ENCODE data around the gene RHOJ. TPM values are rescaled to one million over a fixed set of nuclear protein-coding genes. Genes with fewer than 3 reads are reported as not detected.

RHOJ gene
- total RNA-seq, 4 donors from 2014 or later: 13.6 to 40.8 (median 25.0) TPM

- TF ChIP-seq, protein P1, sequence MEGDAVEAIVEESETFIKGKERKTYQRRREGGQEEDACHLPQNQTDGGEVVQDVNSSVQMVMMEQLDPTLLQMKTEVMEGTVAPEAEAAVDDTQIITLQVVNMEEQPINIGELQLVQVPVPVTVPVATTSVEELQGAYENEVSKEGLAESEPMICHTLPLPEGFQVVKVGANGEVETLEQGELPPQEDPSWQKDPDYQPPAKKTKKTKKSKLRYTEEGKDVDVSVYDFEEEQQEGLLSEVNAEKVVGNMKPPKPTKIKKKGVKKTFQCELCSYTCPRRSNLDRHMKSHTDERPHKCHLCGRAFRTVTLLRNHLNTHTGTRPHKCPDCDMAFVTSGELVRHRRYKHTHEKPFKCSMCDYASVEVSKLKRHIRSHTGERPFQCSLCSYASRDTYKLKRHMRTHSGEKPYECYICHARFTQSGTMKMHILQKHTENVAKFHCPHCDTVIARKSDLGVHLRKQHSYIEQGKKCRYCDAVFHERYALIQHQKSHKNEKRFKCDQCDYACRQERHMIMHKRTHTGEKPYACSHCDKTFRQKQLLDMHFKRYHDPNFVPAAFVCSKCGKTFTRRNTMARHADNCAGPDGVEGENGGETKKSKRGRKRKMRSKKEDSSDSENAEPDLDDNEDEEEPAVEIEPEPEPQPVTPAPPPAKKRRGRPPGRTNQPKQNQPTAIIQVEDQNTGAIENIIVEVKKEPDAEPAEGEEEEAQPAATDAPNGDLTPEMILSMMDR (IDR thresholded peaks at IDR 0.05): no peak
- no peak for TF ChIP-seq POLR2A (IDR thresholded peaks at IDR 0.05)
- H3K27me3 ChIP-seq: no peaks in the 10 kb centered on the region
- H3K36me3 ChIP-seq: no peaks in the 10 kb centered on the region
- H3K9me3 ChIP-seq: no peaks in the 10 kb centered on the region
- DNase-seq: no peak
- intact Hi-C loops (cut with DNase I; ENCODE audit: low total_unique reads): no loop called here
- H3K27ac ChIP-seq: no peak overlapping the region
- H3K4me3 ChIP-seq: no peak overlapping the region
- H3K4me1 ChIP-seq: no peaks in the 10 kb centered on the region
Measured at GRCh38 chr14:63322472-63322871, 118.2 kb downstream of the RHOJ start.

GRCh38 chr14:63322897-63323573 lies 118.8 kb downstream of the RHOJ start:
- Histone ChIP-seq H3K27ac (no peak overlapping the region), H3K4me1 (no peaks in the 10 kb centered on the region), H3K9me3 (no peaks in the 10 kb centered on the region), H3K36me3 (no peaks in the 10 kb centered on the region), H3K27me3 (no peaks in the 10 kb centered on the region), H3K4me3 (no peak overlapping the region)
- no peak for DNase-seq
- TF ChIP-seq, protein P1 (IDR thresholded peaks at IDR 0.05): no peak
- TF ChIP-seq POLR2A (IDR thresholded peaks at IDR 0.05): no peak
- intact Hi-C loops (cut with DNase I; ENCODE audit: low total_unique reads): no loop called here

GRCh38 chr14:63326840-63327239 lies 122.6 kb downstream of the RHOJ start:
- Histone ChIP-seq H3K9me3 (no peaks in the 10 kb centered on the region), H3K27ac (no peak overlapping the region), H3K27me3 (no peaks in the 10 kb centered on the region), H3K4me3 (no peak overlapping the region), H3K36me3 (no peaks in the 10 kb centered on the region), H3K4me1 (no peaks in the 10 kb centered on the region)
- intact Hi-C loops (cut with DNase I; ENCODE audit: low total_unique reads): no loop called here
- DNase-seq: no peak
- TF ChIP-seq, protein P1 (IDR thresholded peaks at IDR 0.05): no peak
- no peak for TF ChIP-seq POLR2A (IDR thresholded peaks at IDR 0.05)

DNA sequence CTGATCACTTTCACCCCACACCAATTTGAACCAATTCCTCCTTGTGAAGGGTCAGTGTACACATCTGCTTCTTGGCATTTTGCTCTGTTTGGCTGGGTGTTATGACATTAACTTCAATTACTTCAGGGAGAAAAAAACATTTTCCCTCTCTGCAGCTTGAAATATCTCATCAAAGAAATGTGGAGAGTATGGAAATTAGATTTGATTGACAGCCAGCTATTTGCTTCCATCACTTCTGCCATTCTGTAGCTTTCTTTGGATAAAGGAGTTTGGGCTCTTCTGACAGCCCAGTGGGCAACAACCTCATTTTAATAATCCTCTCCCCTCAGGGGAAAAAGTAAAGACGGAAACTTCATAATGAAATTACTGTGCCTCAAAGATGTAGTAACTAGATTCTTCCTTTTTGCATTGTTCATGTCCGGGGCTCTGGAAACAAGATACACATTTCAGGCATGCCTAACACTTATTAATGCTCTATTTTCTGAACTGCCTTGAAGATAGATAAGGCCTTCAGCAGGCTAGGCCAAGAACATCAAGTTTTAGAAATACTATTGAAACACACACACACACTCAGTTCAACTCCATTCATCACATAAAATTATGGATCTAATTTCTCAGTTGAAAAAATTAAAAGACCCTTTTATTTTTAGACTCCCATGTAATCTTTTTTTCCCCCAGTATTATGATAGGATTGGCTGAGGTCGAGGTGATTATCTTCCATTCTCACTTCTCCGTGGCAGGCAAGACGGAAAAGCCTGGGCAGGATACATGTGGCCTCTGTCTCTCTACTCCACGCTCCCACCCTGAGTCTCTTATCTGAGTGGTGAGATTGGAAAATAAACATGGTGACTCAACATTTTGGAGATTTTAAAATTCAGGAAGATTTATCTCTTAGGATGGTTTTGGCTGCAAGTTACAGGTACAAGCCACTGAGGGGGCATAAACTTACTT lies 124.8 kb downstream of the RHOJ start:
- no peaks in the 10 kb centered on the region for H3K36me3 ChIP-seq
- no peak overlapping the region for H3K4me3 ChIP-seq
- no peaks in the 10 kb centered on the region for H3K27me3 ChIP-seq
- no peak for DNase-seq
- no peak overlapping the region for H3K27ac ChIP-seq
- no peak for TF ChIP-seq POLR2A (IDR thresholded peaks at IDR 0.05)
- TF ChIP-seq, protein P1 (IDR thresholded peaks at IDR 0.05): no peak
- no peaks in the 10 kb centered on the region for H3K4me1 ChIP-seq
- H3K9me3 ChIP-seq: no peaks in the 10 kb centered on the region
- intact Hi-C loops (cut with DNase I; ENCODE audit: low total_unique reads): no loop called here

DNA sequence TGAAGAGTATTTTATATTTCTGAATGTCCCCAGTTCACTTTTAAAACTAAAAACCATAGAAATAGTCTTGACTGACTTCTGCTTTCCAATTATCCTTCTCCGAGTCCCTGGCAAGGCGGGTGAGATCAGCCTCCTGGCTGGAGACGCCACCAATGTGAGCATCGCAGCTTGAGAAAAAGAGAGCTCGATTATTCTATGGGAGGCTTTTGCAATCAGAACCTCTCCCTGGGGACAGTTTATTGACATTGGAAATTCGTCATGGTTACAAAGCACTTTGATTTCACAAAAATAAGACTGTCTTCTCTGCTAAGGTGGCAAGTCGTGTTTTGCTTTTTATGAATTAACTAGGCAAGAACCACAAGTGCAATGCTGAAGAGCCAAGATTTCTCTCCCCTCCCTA lies 138.1 kb downstream of the RHOJ start:
- H3K4me3 ChIP-seq: no peak overlapping the region
- H3K27ac ChIP-seq: no peak overlapping the region
- no peaks in the 10 kb centered on the region for H3K36me3 ChIP-seq
- TF ChIP-seq, protein P1 (IDR thresholded peaks at IDR 0.05): no peak
- no peak for TF ChIP-seq POLR2A (IDR thresholded peaks at IDR 0.05)
- no peaks in the 10 kb centered on the region for H3K9me3 ChIP-seq
- H3K27me3 ChIP-seq: no peaks in the 10 kb centered on the region
- intact Hi-C loops (cut with DNase I; ENCODE audit: low total_unique reads): no loop called here
- DNase-seq: no peak
- H3K4me1 ChIP-seq: no peaks in the 10 kb centered on the region
